Nephron progenitor cell (in vitro differentiated cells): ENCODE measurements around the gene EYA3.
"Not testable (repeated sequence)": the region's sequence is repeated elsewhere in the genome, so short reads cannot be mapped to it uniquely, and the experiment has no call there.

Source experiments
- DNase-seq: peaks from one replicate; pipeline ENCODE4 v3.0.0; 2021
- H3K27ac Mint-ChIP-seq: 2 replicates; pipeline ENCODE4 v1.8.0; 2021; ENCODE audit warnings: mild to moderate bottlenecking, moderate library complexity, mixed read lengths
- H3K27me3 Mint-ChIP-seq: 2 replicates; pipeline ENCODE4 v1.8.0; 2021; ENCODE audit warnings: mild to moderate bottlenecking, low read depth, mixed read lengths; ENCODE audit not compliant: poor library complexity
- H3K36me3 Mint-ChIP-seq: 2 replicates; pipeline ENCODE4 v1.8.0; 2021; ENCODE audit warnings: low read depth, mixed read lengths
- H3K4me1 Mint-ChIP-seq: 2 replicates; pipeline ENCODE4 v1.8.0; 2021; ENCODE audit warnings: mixed read lengths
- H3K4me3 Mint-ChIP-seq: 2 replicates; pipeline ENCODE4 v1.8.0; 2021; ENCODE audit warnings: mild to moderate bottlenecking, moderate library complexity, mixed read lengths
- H3K9me3 Mint-ChIP-seq: 2 replicates; pipeline ENCODE4 v1.8.0; 2021; ENCODE audit warnings: mild to moderate bottlenecking, moderate library complexity, mixed read lengths
- TF ChIP-seq, protein P1 (sequence below): fragments of 200-600 bp; sonication (generic); IDR thresholded peaks from 2 replicates; pipeline ENCODE4 v1.5.0; 2021; ENCODE audit warnings: antibody characterized with exemption

Gene EYA3

DNA sequence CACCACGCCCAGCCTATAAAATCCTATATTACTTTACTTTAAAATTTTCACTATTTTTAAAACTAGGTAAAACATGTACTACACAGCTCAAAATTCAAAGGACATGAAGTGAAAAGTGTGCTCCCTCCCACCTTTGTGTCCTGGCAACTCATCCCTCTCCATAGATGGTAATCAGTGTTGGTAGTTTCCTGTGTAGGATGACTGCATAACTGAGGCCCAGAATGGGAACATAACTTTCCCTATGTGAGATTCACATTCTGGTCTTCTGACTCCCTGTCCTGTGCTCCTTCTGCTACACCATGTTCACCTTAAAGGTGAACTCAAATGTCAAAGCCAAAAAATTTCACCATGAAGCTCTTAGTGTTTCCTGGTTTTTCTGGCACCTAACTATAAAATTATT, 89.4 kb downstream of the EYA3 start:
- TF ChIP-seq, protein P1, sequence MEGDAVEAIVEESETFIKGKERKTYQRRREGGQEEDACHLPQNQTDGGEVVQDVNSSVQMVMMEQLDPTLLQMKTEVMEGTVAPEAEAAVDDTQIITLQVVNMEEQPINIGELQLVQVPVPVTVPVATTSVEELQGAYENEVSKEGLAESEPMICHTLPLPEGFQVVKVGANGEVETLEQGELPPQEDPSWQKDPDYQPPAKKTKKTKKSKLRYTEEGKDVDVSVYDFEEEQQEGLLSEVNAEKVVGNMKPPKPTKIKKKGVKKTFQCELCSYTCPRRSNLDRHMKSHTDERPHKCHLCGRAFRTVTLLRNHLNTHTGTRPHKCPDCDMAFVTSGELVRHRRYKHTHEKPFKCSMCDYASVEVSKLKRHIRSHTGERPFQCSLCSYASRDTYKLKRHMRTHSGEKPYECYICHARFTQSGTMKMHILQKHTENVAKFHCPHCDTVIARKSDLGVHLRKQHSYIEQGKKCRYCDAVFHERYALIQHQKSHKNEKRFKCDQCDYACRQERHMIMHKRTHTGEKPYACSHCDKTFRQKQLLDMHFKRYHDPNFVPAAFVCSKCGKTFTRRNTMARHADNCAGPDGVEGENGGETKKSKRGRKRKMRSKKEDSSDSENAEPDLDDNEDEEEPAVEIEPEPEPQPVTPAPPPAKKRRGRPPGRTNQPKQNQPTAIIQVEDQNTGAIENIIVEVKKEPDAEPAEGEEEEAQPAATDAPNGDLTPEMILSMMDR, result no peak
- Mint-ChIP-seq H3K27ac (no peak overlapping the region), H3K27me3 (no peaks in the 10 kb centered on the region), H3K4me1 (no peaks in the 10 kb centered on the region), H3K9me3 (no peaks in the 10 kb centered on the region), H3K4me3 (no peak overlapping the region), H3K36me3 (peaks cover 51% of the 10 kb centered on the region)
- no peak for DNase-seq

DNA sequence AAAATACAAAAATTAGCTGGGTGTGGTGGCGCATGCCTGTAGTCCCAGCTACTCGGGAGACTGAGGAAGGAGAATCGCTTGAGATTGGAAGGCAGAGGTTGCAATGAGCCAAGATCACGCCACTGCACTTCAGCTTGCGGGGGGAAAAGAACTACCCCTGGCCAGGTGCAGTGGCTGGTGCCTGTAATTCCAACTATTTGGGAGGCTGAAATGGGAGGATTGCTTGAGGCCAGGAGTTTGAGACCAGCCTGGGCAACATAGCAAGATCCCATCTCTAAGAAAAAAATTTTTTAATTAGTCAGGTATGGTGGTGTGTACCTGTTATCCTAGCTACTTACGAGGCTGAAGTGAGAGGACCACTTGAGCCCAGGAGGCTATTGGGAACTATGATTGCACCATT, 93.9 kb downstream of the EYA3 start:
- H3K36me3 Mint-ChIP-seq, result peaks cover 51% of the 10 kb centered on the region
- not testable (repeated sequence) for H3K9me3 Mint-ChIP-seq, DNase-seq, H3K4me3 Mint-ChIP-seq, H3K27ac Mint-ChIP-seq, H3K4me1 Mint-ChIP-seq, H3K27me3 Mint-ChIP-seq

DNA sequence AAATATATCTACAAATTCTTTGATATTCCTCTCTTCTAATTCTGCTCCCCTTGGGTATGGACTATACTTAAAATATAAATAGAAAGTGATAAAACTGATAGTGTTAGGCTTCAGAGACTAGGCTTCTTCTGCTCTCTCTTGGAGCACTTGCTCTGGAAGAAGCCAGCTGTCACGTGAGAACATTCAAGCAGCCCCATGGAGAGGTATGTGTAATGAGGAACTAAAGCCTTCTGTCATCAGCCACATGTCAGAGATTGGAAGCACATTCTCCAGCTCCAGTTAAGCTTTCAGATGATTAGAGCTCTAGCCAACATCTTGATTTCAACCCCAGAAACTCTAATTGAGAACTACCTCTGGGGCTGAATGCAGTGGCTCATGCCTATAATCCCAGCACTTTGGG, 94.3 kb downstream of the EYA3 start:
- Mint-ChIP-seq H3K4me1 (no peaks in the 10 kb centered on the region), H3K9me3 (no peaks in the 10 kb centered on the region), H3K4me3 (no peak overlapping the region), H3K36me3 (peaks cover 52% of the 10 kb centered on the region), H3K27me3 (no peaks in the 10 kb centered on the region), H3K27ac (no peak overlapping the region)
- no peak for DNase-seq
- TF ChIP-seq, protein P1, result no peak

DNA sequence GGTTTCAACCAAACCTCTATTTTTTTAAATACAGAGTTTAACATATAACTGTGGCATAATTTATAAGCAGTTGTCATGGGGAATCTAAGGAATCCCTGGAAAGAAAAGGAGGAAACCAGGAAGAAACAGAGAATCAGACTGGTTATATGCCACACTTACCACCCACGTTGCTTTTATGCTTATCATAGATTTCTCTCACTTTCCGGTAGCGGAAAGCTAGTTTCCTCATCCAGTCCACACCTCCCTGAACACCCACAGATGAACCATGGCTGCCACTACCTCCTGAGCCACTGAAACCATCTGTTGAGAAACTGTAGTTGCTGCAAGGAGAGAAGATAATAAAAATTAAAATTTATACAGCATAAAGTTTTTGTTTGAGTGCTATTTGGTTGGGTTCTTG, 95.2 kb downstream of the EYA3 start:
- peaks cover 56% of the 10 kb centered on the region for H3K36me3 Mint-ChIP-seq
- no peak overlapping the region for H3K27ac Mint-ChIP-seq
- DNase-seq, result no peak
- TF ChIP-seq, protein P1, result no peak
- no peak overlapping the region for H3K4me3 Mint-ChIP-seq
- H3K9me3 Mint-ChIP-seq, result no peaks in the 10 kb centered on the region
- H3K27me3 Mint-ChIP-seq, result no peaks in the 10 kb centered on the region
- H3K4me1 Mint-ChIP-seq, result no peaks in the 10 kb centered on the region

DNA sequence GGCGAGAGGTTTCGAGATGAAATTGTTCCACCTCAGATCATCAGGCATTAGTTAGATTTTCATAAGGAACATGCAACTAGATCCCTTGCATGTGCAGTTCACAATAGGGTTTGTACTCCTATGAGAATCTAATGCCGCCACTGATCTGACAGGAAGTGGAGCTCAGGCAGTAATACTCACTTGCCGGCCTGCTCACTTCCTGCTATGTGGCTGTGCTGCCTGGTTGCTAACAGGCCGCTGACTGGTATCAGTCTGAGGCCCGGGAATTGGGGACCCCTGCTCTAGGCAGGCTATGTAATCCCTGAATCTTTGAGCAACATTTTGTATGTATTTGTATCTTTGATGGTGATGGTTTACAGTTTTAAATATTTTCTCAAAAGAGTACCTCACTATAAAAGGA, 96.1 kb downstream of the EYA3 start:
- Mint-ChIP-seq H3K27me3 (no peaks in the 10 kb centered on the region), H3K27ac (no peak overlapping the region), H3K36me3 (peaks cover 56% of the 10 kb centered on the region), H3K4me1 (no peaks in the 10 kb centered on the region), H3K9me3 (no peaks in the 10 kb centered on the region), H3K4me3 (no peak overlapping the region)
- no peak for DNase-seq
- TF ChIP-seq, protein P1, result no peak

DNA sequence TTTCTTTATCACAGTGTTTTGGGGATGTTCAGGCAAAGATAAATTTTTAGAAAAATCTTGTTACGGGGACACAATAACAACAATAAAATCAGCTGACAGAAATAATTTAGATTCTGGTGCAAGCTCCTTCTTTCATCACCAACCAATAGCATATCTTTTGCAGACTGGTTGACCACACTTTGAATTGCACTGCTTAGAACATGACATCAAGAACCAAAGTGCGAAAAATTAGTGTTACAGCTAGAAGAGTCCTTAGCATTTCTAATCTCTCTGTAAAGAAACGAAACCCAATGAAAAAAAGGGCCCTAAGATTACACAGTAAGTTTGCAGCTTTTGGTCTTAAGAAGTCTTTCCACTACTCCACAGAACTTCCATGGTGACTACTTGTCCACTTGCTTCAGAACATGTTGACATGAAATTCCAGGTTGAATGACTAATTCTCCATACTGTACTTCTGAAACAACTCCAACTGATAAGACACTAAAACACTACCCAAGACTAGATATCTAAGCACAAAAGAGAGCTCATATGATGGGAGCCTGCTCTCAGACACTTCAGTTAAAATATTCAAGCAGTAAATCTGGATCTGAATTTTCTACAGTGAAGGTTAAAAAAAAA, 97.4 kb downstream of the EYA3 start:
- TF ChIP-seq, protein P1, result no peak
- no peak overlapping the region for H3K27ac Mint-ChIP-seq
- DNase-seq, result no peak
- peaks cover 49% of the 10 kb centered on the region for H3K36me3 Mint-ChIP-seq
- H3K4me3 Mint-ChIP-seq, result no peak overlapping the region
- no peaks in the 10 kb centered on the region for H3K27me3 Mint-ChIP-seq
- H3K9me3 Mint-ChIP-seq, result no peaks in the 10 kb centered on the region
- no peaks in the 10 kb centered on the region for H3K4me1 Mint-ChIP-seq
